Mesodermal cell (in vitro differentiated cells): ENCODE data around the gene MEP1B.
"Not testable (repeated sequence)": the region's sequence is repeated elsewhere in the genome, so short reads cannot be mapped to it uniquely, and the experiment has no call there.

ENCODE experiments used
- H3K27ac ChIP-seq: 2 replicates; pipeline ENCODE4 v1.7.0; 2013; ENCODE audit warnings: mild to moderate bottlenecking, low read depth, low read length, moderate library complexity; ENCODE audit not compliant: severe bottlenecking
- H3K36me3 ChIP-seq: 2 replicates; pipeline ENCODE4 v1.7.1; 2013; ENCODE audit warnings: mild to moderate bottlenecking, low read length, moderate library complexity; ENCODE audit not compliant: control insufficient read depth, insufficient read depth
- H3K4me1 ChIP-seq: one replicate; pipeline ENCODE4 v1.7.1; 2013; ENCODE audit warnings: mild to moderate bottlenecking, low read length; ENCODE audit not compliant: insufficient read depth, control insufficient read depth, poor library complexity, severe bottlenecking
- H3K4me3 ChIP-seq: 2 replicates; pipeline ENCODE4 v1.7.0; 2013; ENCODE audit warnings: low read length, control low read depth, mild to moderate bottlenecking; ENCODE audit not compliant: insufficient read depth, poor library complexity, severe bottlenecking; ENCODE audit errors: extremely low read depth
- H3K9me3 ChIP-seq: 2 replicates; pipeline ENCODE4 v1.7.1; 2013; ENCODE audit warnings: mild to moderate bottlenecking, low read length, moderate library complexity; ENCODE audit not compliant: control insufficient read depth
- WGBS, 2 experiments: methylation state at CpG; one replicate each; pipeline ENCODE4 v1.1.5; 2013; ENCODE audit warnings: missing lambda C conversion rate in 2 of 2; ENCODE audit not compliant: insufficient coverage in 2 of 2; 5-methylcytosine and 5-hydroxymethylcytosine counted together

MEP1B gene

GRCh38 chr18:32174719-32175118 lies 15.1 kb upstream of the MEP1B start:
- Histone ChIP-seq H3K9me3 (no peaks in the 10 kb centered on the region), H3K4me3 (no peak overlapping the region), H3K36me3 (no peaks in the 10 kb centered on the region), H3K27ac (no peak overlapping the region), H3K4me1 (no peaks in the 10 kb centered on the region)
- 89 to 90% methylated on average over 5 to 7 of the region's 7 CpGs for WGBS, 2 experiments

GRCh38 chr18:32175265-32175664 lies 14.6 kb upstream of the MEP1B start:
- Histone ChIP-seq H3K4me3 (no peak overlapping the region), H3K9me3 (no peaks in the 10 kb centered on the region), H3K4me1 (no peaks in the 10 kb centered on the region), H3K36me3 (no peaks in the 10 kb centered on the region), H3K27ac (no peak overlapping the region)
- 82 to 100% methylated on average over 1 of the region's 1 CpG for WGBS, 2 experiments

- H3K4me1 ChIP-seq, H3K27ac ChIP-seq, H3K4me3 ChIP-seq, H3K9me3 ChIP-seq, H3K36me3 ChIP-seq: not testable (repeated sequence)
- WGBS, 2 experiments, result no CpG with 5 or more reads among the region's 1 CpG
Observed at GRCh38 chr18:32176745-32177144, 13.1 kb upstream of the MEP1B start.

GRCh38 chr18:32177530-32177929 lies 12.3 kb upstream of the MEP1B start:
- Histone ChIP-seq H3K27ac (no peak overlapping the region), H3K4me1 (no peaks in the 10 kb centered on the region), H3K36me3 (no peaks in the 10 kb centered on the region), H3K4me3 (no peak overlapping the region), H3K9me3 (no peaks in the 10 kb centered on the region)
- 82 to 96% methylated on average over 3 of the region's 3 CpGs for WGBS, 2 experiments

- H3K4me3 ChIP-seq, result no peak overlapping the region
- H3K9me3 ChIP-seq, result no peaks in the 10 kb centered on the region
- H3K27ac ChIP-seq, result no peak overlapping the region
- no peaks in the 10 kb centered on the region for H3K36me3 ChIP-seq
- H3K4me1 ChIP-seq, result no peaks in the 10 kb centered on the region
Observed at GRCh38 chr18:32183503-32183902, 6.3 kb upstream of the MEP1B start.

- WGBS, 2 experiments, result 96 to 100% methylated on average over 1 to 2 of the region's 2 CpGs
- Histone ChIP-seq H3K4me1 (no peaks in the 10 kb centered on the region), H3K9me3 (no peaks in the 10 kb centered on the region), H3K4me3 (no peak overlapping the region), H3K27ac (no peak overlapping the region), H3K36me3 (no peaks in the 10 kb centered on the region)
Observed at GRCh38 chr18:32190209-32190608, 370 bp downstream of the MEP1B start.

GRCh38 chr18:32195881-32196815 lies 6.3 kb downstream of the MEP1B start:
- Histone ChIP-seq H3K4me3 (no peak overlapping the region), H3K36me3 (no peaks in the 10 kb centered on the region), H3K4me1 (no peaks in the 10 kb centered on the region), H3K9me3 (no peaks in the 10 kb centered on the region), H3K27ac (no peak overlapping the region)
- WGBS, 2 experiments, result 92 to 95% methylated on average over 24 to 29 of the region's 32 CpGs

GRCh38 chr18:32200766-32201165 lies 10.9 kb downstream of the MEP1B start:
- no peaks in the 10 kb centered on the region for H3K36me3 ChIP-seq
- no peak overlapping the region for H3K27ac ChIP-seq
- H3K4me3 ChIP-seq, result no peak overlapping the region
- no peaks in the 10 kb centered on the region for H3K9me3 ChIP-seq
- no peaks in the 10 kb centered on the region for H3K4me1 ChIP-seq
- WGBS, 2 experiments, result no CpG with 5 or more reads among the region's 2 CpGs

GRCh38 chr18:32201948-32202672 lies 12.3 kb downstream of the MEP1B start:
- Histone ChIP-seq H3K36me3 (no peaks in the 10 kb centered on the region), H3K4me1 (no peaks in the 10 kb centered on the region), H3K4me3 (no peak overlapping the region), H3K9me3 (no peaks in the 10 kb centered on the region), H3K27ac (no peak overlapping the region)
- 75 to 82% methylated on average over 2 to 3 of the region's 3 CpGs for WGBS, 2 experiments

GRCh38 chr18:32208023-32208422 lies 18.2 kb downstream of the MEP1B start:
- Histone ChIP-seq H3K4me1 (no peaks in the 10 kb centered on the region), H3K36me3 (no peaks in the 10 kb centered on the region), H3K4me3 (no peak overlapping the region), H3K27ac (no peak overlapping the region), H3K9me3 (no peaks in the 10 kb centered on the region)
- WGBS, 2 experiments, result 60 to 88% methylated on average over 2 of the region's 2 CpGs

- Histone ChIP-seq H3K4me3 (no peak overlapping the region), H3K4me1 (no peaks in the 10 kb centered on the region), H3K36me3 (no peaks in the 10 kb centered on the region), H3K27ac (no peak overlapping the region), H3K9me3 (no peaks in the 10 kb centered on the region)
- 89% methylated on average over 3 of the region's 3 CpGs; no CpG with 5 or more reads in 1 of the 2 experiments for WGBS, 2 experiments
Observed at GRCh38 chr18:32208577-32208976, 18.7 kb downstream of the MEP1B start.
